ENCODE data around the gene AMBRA1. TPM values are rescaled to one million over a fixed set of nuclear protein-coding genes. Genes with fewer than 3 reads are reported as not detected.

AMBRA1 gene, protein sequence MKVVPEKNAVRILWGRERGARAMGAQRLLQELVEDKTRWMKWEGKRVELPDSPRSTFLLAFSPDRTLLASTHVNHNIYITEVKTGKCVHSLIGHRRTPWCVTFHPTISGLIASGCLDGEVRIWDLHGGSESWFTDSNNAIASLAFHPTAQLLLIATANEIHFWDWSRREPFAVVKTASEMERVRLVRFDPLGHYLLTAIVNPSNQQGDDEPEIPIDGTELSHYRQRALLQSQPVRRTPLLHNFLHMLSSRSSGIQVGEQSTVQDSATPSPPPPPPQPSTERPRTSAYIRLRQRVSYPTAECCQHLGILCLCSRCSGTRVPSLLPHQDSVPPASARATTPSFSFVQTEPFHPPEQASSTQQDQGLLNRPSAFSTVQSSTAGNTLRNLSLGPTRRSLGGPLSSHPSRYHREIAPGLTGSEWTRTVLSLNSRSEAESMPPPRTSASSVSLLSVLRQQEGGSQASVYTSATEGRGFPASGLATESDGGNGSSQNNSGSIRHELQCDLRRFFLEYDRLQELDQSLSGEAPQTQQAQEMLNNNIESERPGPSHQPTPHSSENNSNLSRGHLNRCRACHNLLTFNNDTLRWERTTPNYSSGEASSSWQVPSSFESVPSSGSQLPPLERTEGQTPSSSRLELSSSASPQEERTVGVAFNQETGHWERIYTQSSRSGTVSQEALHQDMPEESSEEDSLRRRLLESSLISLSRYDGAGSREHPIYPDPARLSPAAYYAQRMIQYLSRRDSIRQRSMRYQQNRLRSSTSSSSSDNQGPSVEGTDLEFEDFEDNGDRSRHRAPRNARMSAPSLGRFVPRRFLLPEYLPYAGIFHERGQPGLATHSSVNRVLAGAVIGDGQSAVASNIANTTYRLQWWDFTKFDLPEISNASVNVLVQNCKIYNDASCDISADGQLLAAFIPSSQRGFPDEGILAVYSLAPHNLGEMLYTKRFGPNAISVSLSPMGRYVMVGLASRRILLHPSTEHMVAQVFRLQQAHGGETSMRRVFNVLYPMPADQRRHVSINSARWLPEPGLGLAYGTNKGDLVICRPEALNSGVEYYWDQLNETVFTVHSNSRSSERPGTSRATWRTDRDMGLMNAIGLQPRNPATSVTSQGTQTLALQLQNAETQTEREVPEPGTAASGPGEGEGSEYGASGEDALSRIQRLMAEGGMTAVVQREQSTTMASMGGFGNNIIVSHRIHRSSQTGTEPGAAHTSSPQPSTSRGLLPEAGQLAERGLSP (N-terminal part only)
- total RNA-seq (10 to 100 TPM; 22.3 to 59.4 (median 37.3) TPM), polyA plus RNA-seq (1 to 10 TPM; 4.6 to 7.3 (median 4.7) TPM)
- long read RNA-seq, donor 1 = 0 reads
- long read RNA-seq, donor 2 = 0 reads
- long read RNA-seq, donor 3, full-length matches to known transcripts = 1 of 1 reads
- long read RNA-seq, donor 3, partial matches to known transcripts = 0 of 1 reads
- long read RNA-seq, donor 3, other reads (novel, unspliced or antisense) = 0 of 1 reads
- long read RNA-seq, donor 4 = 0 reads
- long read RNA-seq, donor 5, partial matches to known transcripts = 0 of 4 reads
- long read RNA-seq, donor 5, other reads (novel, unspliced or antisense) = 0 of 4 reads
- long read RNA-seq, donor 6, full-length matches to known transcripts = 1 of 1 reads
- long read RNA-seq, donor 6, partial matches to known transcripts = 0 of 1 reads
- long read RNA-seq, donor 6, other reads (novel, unspliced or antisense) = 0 of 1 reads
- long read RNA-seq, donor 7, partial matches to known transcripts = 0 of 1 reads
- long read RNA-seq, donor 7, other reads (novel, unspliced or antisense) = 0 of 1 reads
- long read RNA-seq, donor 8, partial matches to known transcripts = 0 of 2 reads
- long read RNA-seq, donor 8, other reads (novel, unspliced or antisense) = 0 of 2 reads
- long read RNA-seq, donor 9 = 0 reads
- long read RNA-seq, donor 10 = 0 reads

DNA sequence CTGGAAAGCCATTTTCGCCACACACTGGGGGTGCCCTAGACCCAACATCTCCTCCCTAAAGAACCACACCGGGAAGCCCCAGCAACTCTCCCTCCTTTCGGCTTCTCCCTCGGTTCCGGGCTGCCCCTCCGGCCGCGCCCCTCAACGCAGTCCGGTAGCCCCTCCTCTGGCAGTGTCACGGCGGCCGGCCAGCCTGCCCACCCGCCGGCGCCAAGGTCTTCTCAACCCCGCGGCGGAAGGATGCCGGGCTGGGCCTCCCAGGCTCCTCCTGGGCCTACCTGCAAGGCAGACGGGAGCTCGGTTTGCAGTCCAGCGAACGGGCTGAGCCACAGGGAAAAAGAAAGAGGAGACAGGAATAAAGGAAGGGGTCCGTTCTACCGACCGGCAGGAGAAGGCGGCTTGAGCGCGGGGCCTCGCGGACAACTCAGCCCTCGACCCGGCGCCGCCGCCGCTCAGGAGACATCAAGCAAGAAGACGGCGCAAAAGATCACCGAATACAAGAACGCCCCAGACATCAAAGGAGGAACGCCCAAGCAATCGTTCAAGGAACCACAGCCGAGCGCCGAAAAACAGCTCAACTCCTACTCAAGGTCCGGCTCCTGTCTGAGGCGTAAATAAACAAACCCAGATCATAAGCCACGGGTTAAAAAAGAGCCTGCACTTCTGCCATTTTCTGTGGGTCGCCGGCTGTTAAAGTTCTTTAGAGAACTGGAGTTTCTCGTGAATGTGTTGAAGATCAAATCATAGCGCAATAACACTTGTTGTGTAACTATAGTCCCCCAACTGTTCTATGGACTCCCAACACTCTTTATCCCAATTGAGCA, at the start of gene AMBRA1:
AMBRA1 (minus strand) TSS at position 474 of the 824 bp plus-strand sequence. CDS start 45,643 bp downstream, outside the sequence.
- no peaks in the 10 kb centered on the region for H3K27me3 ChIP-seq
- DNase-seq = peak; percentile 85 to 97
- intact Hi-C loops (cut with DNase I; ENCODE audit: low total_unique reads) = no loop called here
- H3K36me3 ChIP-seq = no peaks in the 10 kb centered on the region
- peak within 1 kb of the TSS; percentile 60 to 92 (median 89) for H3K27ac ChIP-seq
- 1 to 2% (median 1%) methylated on average over 46 to 54 of the region's 54 CpGs for WGBS, 5 donors
- H3K4me3 ChIP-seq = peak within 1 kb of the TSS; percentile 68 to 99 (median 96)
- no peaks in the 10 kb centered on the region for H3K9me3 ChIP-seq
- peaks cover 37 to 55% (median 47%) of the 10 kb centered on the region in 4 donors for H3K4me1 ChIP-seq
- peak; percentile 67 to 87 (median 76) for TF ChIP-seq POLR2AphosphoS5 (IDR thresholded peaks at IDR 0.05)
- TF ChIP-seq EP300 (IDR thresholded peaks at IDR 0.05) = no peak

DNA sequence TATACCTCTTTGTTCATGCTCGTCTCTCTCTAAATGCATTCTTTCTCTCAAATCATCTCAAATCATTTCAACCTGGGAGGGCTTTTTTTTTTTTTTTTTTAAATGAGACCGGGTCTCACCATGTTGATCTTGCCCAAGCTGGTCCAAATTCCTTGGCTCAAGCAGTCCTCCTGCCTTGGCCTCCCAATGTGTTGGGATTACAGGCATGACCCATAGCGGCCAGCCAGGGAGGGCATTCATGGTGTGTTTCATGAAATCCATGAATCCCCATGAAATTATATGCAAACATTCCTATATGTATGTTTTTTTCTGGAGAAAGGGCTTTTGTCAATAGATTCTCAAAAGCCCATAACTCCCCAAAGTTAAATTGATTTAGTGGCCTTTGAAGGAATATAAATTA, 49.7 kb upstream of the AMBRA1 start:
- H3K27ac ChIP-seq = no peak overlapping the region
- WGBS, 5 donors = 87 to 100% (median 97%) methylated on average over 3 of the region's 3 CpGs
- no peaks in the 10 kb centered on the region for H3K9me3 ChIP-seq
- intact Hi-C loops (cut with DNase I; ENCODE audit: low total_unique reads) = no loop called here
- peaks cover 0 to 29% (median 11%) of the 10 kb centered on the region in 4 donors for H3K4me1 ChIP-seq
- H3K27me3 ChIP-seq = no peaks in the 10 kb centered on the region
- H3K36me3 ChIP-seq = peaks cover 40 to 82% (median 59%) of the 10 kb centered on the region in 4 donors
- no peak overlapping the region for H3K4me3 ChIP-seq
- DNase-seq = no peak
- TF ChIP-seq, protein P1, sequence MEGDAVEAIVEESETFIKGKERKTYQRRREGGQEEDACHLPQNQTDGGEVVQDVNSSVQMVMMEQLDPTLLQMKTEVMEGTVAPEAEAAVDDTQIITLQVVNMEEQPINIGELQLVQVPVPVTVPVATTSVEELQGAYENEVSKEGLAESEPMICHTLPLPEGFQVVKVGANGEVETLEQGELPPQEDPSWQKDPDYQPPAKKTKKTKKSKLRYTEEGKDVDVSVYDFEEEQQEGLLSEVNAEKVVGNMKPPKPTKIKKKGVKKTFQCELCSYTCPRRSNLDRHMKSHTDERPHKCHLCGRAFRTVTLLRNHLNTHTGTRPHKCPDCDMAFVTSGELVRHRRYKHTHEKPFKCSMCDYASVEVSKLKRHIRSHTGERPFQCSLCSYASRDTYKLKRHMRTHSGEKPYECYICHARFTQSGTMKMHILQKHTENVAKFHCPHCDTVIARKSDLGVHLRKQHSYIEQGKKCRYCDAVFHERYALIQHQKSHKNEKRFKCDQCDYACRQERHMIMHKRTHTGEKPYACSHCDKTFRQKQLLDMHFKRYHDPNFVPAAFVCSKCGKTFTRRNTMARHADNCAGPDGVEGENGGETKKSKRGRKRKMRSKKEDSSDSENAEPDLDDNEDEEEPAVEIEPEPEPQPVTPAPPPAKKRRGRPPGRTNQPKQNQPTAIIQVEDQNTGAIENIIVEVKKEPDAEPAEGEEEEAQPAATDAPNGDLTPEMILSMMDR (IDR thresholded peaks at IDR 0.05) = no peak
- TF ChIP-seq POLR2A (IDR thresholded peaks at IDR 0.05) = no peak
- no peak for TF ChIP-seq EP300 (IDR thresholded peaks at IDR 0.05)
- TF ChIP-seq POLR2AphosphoS5 (IDR thresholded peaks at IDR 0.05) = no peak

DNA sequence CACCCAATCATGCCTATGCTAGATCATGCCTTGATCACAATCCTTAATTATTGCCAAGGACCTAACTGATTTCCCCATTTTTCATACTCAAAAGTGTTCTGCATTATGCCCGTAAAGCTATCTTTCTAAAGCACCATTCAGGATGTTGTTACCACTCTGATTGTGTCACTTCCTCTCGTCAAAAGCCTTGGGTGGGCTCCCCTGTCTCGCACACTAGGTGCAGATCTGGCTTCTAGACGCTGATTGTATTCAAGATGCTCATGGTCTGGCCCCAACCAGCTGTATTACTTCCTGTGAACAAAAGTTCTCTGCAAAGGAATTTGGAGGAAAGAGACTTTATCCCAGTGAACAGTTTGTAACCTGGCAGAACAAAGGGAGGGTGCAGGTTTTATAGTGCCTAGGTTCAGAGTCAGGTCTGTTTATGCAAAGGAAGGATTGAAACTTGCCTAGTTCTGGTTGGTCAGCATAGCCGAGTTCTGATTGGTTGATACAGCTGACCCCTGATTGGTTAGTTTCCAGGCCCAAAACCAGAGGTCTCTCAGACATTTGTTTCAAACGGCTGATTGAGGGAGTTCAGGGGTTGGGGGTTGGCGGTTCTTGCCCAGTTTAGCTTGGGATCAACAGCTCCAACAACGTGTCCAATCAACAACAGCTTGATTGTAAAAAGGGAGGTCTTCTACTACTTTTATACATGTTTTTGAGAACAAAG, 49.0 kb upstream of the AMBRA1 start:
- Histone ChIP-seq H3K4me3 (no peak overlapping the region), H3K36me3 (peaks cover 39 to 80% (median 55%) of the 10 kb centered on the region in 4 donors), H3K9me3 (no peaks in the 10 kb centered on the region), H3K27me3 (no peaks in the 10 kb centered on the region), H3K27ac (no peak overlapping the region), H3K4me1 (peaks cover 0 to 22% (median 9%) of the 10 kb centered on the region in 4 donors)
- intact Hi-C loops (cut with DNase I; ENCODE audit: low total_unique reads) = no loop called here
- WGBS, 5 donors = 91 to 95% (median 93%) methylated on average over 7 to 8 of the region's 8 CpGs
- no peak for DNase-seq
- TF ChIP-seq POLR2A (IDR thresholded peaks at IDR 0.05) (no peak), POLR2AphosphoS5 (IDR thresholded peaks at IDR 0.05) (no peak), EP300 (IDR thresholded peaks at IDR 0.05) (no peak)
- TF ChIP-seq, protein P1 (IDR thresholded peaks at IDR 0.05) = no peak
